ENCODE measurements around the gene TPTE2. TPM values are rescaled to one million over a fixed set of nuclear protein-coding genes. Genes with fewer than 3 reads are reported as not detected.
"Not testable (repeated sequence)": the region's sequence is repeated elsewhere in the genome, so short reads cannot be mapped to it uniquely, and the experiment has no call there.

TPTE2 gene
- total RNA-seq, 1 experiment from 2014 or later: not detected

GRCh38 chr13:19561585-19561984 lies 253 bp upstream of the TPTE2 start:
- Histone ChIP-seq H3K4me1 (ENCODE audit: control insufficient read depth, insufficient read depth, low read length) (no peaks in the 10 kb centered on the region), H3K27me3 (ENCODE audit: control insufficient read depth, insufficient read depth, low read length) (no peaks in the 10 kb centered on the region), H3K36me3 (ENCODE audit: control insufficient read depth, insufficient read depth, low read length) (no peaks in the 10 kb centered on the region), H3K27ac (ENCODE audit: low read length) (no peak overlapping the region), H3K4me3 (ENCODE audit: low read depth in 2 of 2, low read length in 2 of 2) (no peak overlapping the region), H3K9me3 (ENCODE audit: control insufficient read depth, insufficient read depth, low read depth, low read length) (no peaks in the 10 kb centered on the region)
- ATAC-seq (no peak), DNase-seq (ENCODE audit: low read depth, low spot score) (no peak)
- BruUV-seq (replicated peaks): no TSS peak
- no peak for TF ChIP-seq SIN3A (IDR thresholded peaks at IDR 0.05; ENCODE audit: borderline replicate concordance, insufficient read depth, low read depth, low read length)
- no peak for TF ChIP-seq POLR2AphosphoS5 (IDR thresholded peaks at IDR 0.05; ENCODE audit: low read depth, low read length)
- TF ChIP-seq TCF7L2 (IDR thresholded peaks at IDR 0.05; ENCODE audit: low read depth, low read length): no peak
- TF ChIP-seq CTCF (IDR thresholded peaks at IDR 0.05): no peak
- TF ChIP-seq REST (IDR thresholded peaks at IDR 0.05; ENCODE audit: insufficient read depth in 1 of 2, low read depth in 2 of 2, low read length in 1 of 2): no peak
- intact Hi-C loops (cut with micrococcal nuclease; ENCODE audit: unreplicated experiment) (no loop called here), in situ Hi-C loops (cut with HindIII; ENCODE audit: low pct_unique_long_range_greater_than_20kb, low sequenced_read_pairs) (no loop called here)
- CTCF ChIA-PET: no interaction called here
- POLR2A ChIA-PET: no interaction called here

- H3K4me1 ChIP-seq (ENCODE audit: control insufficient read depth, insufficient read depth, low read length); intact Hi-C loops (cut with micrococcal nuclease; ENCODE audit: unreplicated experiment); H3K27ac ChIP-seq (ENCODE audit: low read length); H3K4me3 ChIP-seq (ENCODE audit: low read depth in 2 of 2, low read length in 2 of 2); CTCF ChIA-PET; ATAC-seq; POLR2A ChIA-PET; DNase-seq (ENCODE audit: low read depth, low spot score); H3K9me3 ChIP-seq (ENCODE audit: control insufficient read depth, insufficient read depth, low read depth, low read length); H3K36me3 ChIP-seq (ENCODE audit: control insufficient read depth, insufficient read depth, low read length); H3K27me3 ChIP-seq (ENCODE audit: control insufficient read depth, insufficient read depth, low read length); in situ Hi-C loops (cut with HindIII; ENCODE audit: low pct_unique_long_range_greater_than_20kb, low sequenced_read_pairs); BruUV-seq (replicated peaks): not testable (repeated sequence)
These were observed 660 bp downstream of the TPTE2 start for GRCh38 chr13:19560672-19561071.

GRCh38 chr13:19559739-19560138 lies 1.6 kb downstream of the TPTE2 start:
- H3K4me1 ChIP-seq (ENCODE audit: control insufficient read depth, insufficient read depth, low read length); H3K4me3 ChIP-seq (ENCODE audit: low read depth in 2 of 2, low read length in 2 of 2); BruUV-seq (replicated peaks); intact Hi-C loops (cut with micrococcal nuclease; ENCODE audit: unreplicated experiment); in situ Hi-C loops (cut with HindIII; ENCODE audit: low pct_unique_long_range_greater_than_20kb, low sequenced_read_pairs); ATAC-seq; H3K9me3 ChIP-seq (ENCODE audit: control insufficient read depth, insufficient read depth, low read depth, low read length); POLR2A ChIA-PET; H3K27me3 ChIP-seq (ENCODE audit: control insufficient read depth, insufficient read depth, low read length); H3K27ac ChIP-seq (ENCODE audit: low read length); H3K36me3 ChIP-seq (ENCODE audit: control insufficient read depth, insufficient read depth, low read length); DNase-seq (ENCODE audit: low read depth, low spot score); CTCF ChIA-PET: not testable (repeated sequence)

GRCh38 chr13:19557287-19557686 lies 4.0 kb downstream of the TPTE2 start:
- H3K4me3 ChIP-seq (ENCODE audit: low read depth in 2 of 2, low read length in 2 of 2); H3K36me3 ChIP-seq (ENCODE audit: control insufficient read depth, insufficient read depth, low read length); ATAC-seq; H3K27me3 ChIP-seq (ENCODE audit: control insufficient read depth, insufficient read depth, low read length); H3K27ac ChIP-seq (ENCODE audit: low read length); BruUV-seq (replicated peaks); POLR2A ChIA-PET; in situ Hi-C loops (cut with HindIII; ENCODE audit: low pct_unique_long_range_greater_than_20kb, low sequenced_read_pairs); CTCF ChIA-PET; H3K9me3 ChIP-seq (ENCODE audit: control insufficient read depth, insufficient read depth, low read depth, low read length); DNase-seq (ENCODE audit: low read depth, low spot score); H3K4me1 ChIP-seq (ENCODE audit: control insufficient read depth, insufficient read depth, low read length); intact Hi-C loops (cut with micrococcal nuclease; ENCODE audit: unreplicated experiment): not testable (repeated sequence)

GRCh38 chr13:19549245-19549644 lies 12.1 kb downstream of the TPTE2 start:
- H3K4me3 ChIP-seq (ENCODE audit: low read depth in 2 of 2, low read length in 2 of 2); H3K27me3 ChIP-seq (ENCODE audit: control insufficient read depth, insufficient read depth, low read length); CTCF ChIA-PET; H3K36me3 ChIP-seq (ENCODE audit: control insufficient read depth, insufficient read depth, low read length); BruUV-seq (replicated peaks); POLR2A ChIA-PET; ATAC-seq; in situ Hi-C loops (cut with HindIII; ENCODE audit: low pct_unique_long_range_greater_than_20kb, low sequenced_read_pairs); H3K9me3 ChIP-seq (ENCODE audit: control insufficient read depth, insufficient read depth, low read depth, low read length); H3K27ac ChIP-seq (ENCODE audit: low read length); H3K4me1 ChIP-seq (ENCODE audit: control insufficient read depth, insufficient read depth, low read length); intact Hi-C loops (cut with micrococcal nuclease; ENCODE audit: unreplicated experiment); DNase-seq (ENCODE audit: low read depth, low spot score): not testable (repeated sequence)

- ATAC-seq; intact Hi-C loops (cut with micrococcal nuclease; ENCODE audit: unreplicated experiment); BruUV-seq (replicated peaks); in situ Hi-C loops (cut with HindIII; ENCODE audit: low pct_unique_long_range_greater_than_20kb, low sequenced_read_pairs); H3K36me3 ChIP-seq (ENCODE audit: control insufficient read depth, insufficient read depth, low read length); H3K4me1 ChIP-seq (ENCODE audit: control insufficient read depth, insufficient read depth, low read length); H3K27ac ChIP-seq (ENCODE audit: low read length); CTCF ChIA-PET; H3K27me3 ChIP-seq (ENCODE audit: control insufficient read depth, insufficient read depth, low read length); DNase-seq (ENCODE audit: low read depth, low spot score); POLR2A ChIA-PET; H3K4me3 ChIP-seq (ENCODE audit: low read depth in 2 of 2, low read length in 2 of 2); H3K9me3 ChIP-seq (ENCODE audit: control insufficient read depth, insufficient read depth, low read depth, low read length): not testable (repeated sequence)
These were observed 35.7 kb downstream of the TPTE2 start for GRCh38 chr13:19525634-19526033.
